GM23338 (cell line): ENCODE measurements around the gene SMIM7. TPM values are rescaled to one million over a fixed set of nuclear protein-coding genes. Genes with fewer than 3 reads are reported as not detected.
A peak's percentile ranks its signal among the peaks of the same experiment; 100 is the strongest.

ENCODE experiments used
- ATAC-seq: fragments of 200-7000 bp; cut with Tn5 transposase; 3 replicates; pipeline ENCODE4 v1.9.1; 2020
- DNase-seq: peaks from one replicate; pipeline ENCODE4 v3.0.0-alpha.2; 2015; ENCODE audit warnings: low spot score
- H2AFZ ChIP-seq: fragments of 200-600 bp; sonication (generic); 2 replicates; pipeline ENCODE4 v1.8.0; 2016; ENCODE audit warnings: antibody characterized with exemption, mild to moderate bottlenecking, moderate library complexity
- H3F3A ChIP-seq: fragments of 200-600 bp; sonication (generic); replicated peaks from 2 replicates; pipeline ENCODE4 v1.8.0; 2017; ENCODE audit warnings: antibody characterized with exemption, mixed run types, low read depth
- H3K27ac ChIP-seq: fragments of 200-600 bp; sonication (generic); 2 replicates; pipeline ENCODE4 v1.6.1; 2016; ENCODE audit warnings: low read depth
- H3K27me3 ChIP-seq: fragments of 200-600 bp; sonication (generic); 2 replicates; pipeline ENCODE4 v1.8.0; 2016; ENCODE audit warnings: mild to moderate bottlenecking, mixed run types, moderate library complexity; ENCODE audit not compliant: insufficient read depth
- H3K36me3 ChIP-seq: fragments of 200-600 bp; sonication (generic); 2 replicates; pipeline ENCODE4 v1.8.0; 2016; ENCODE audit warnings: mild to moderate bottlenecking; ENCODE audit not compliant: insufficient read depth
- H3K4me1 ChIP-seq: fragments of 200-600 bp; sonication (generic); 2 replicates; pipeline ENCODE4 v1.8.0; 2016; ENCODE audit warnings: mild to moderate bottlenecking, moderate library complexity; ENCODE audit not compliant: insufficient read depth
- H3K4me2 ChIP-seq: fragments of 200-600 bp; sonication (generic); 2 replicates; pipeline ENCODE4 v1.7.1; 2017; ENCODE audit warnings: mixed run types
- H3K4me3 ChIP-seq: fragments of 200-600 bp; sonication (generic); 2 replicates; pipeline ENCODE4 v1.6.1; 2016; ENCODE audit warnings: mixed run types
- H3K79me2 ChIP-seq: fragments of 200-600 bp; sonication (generic); replicated peaks from 2 replicates; pipeline ENCODE4 v1.8.0; 2017; ENCODE audit warnings: mild to moderate bottlenecking; ENCODE audit not compliant: insufficient read depth
- H3K9me2 ChIP-seq: fragments of 200-600 bp; sonication (generic); 2 replicates; pipeline ENCODE4 v1.8.0; 2017; ENCODE audit not compliant: insufficient read depth
- H4K20me1 ChIP-seq: fragments of 200-600 bp; sonication (generic); replicated peaks from 2 replicates; pipeline ENCODE4 v1.8.0; 2017; ENCODE audit warnings: mild to moderate bottlenecking; ENCODE audit not compliant: insufficient read depth
- H3K27ac Mint-ChIP-seq: 2 replicates; pipeline ENCODE4 v1.8.0; 2020; ENCODE audit warnings: inconsistent platforms, mild to moderate bottlenecking, moderate library complexity, mixed read lengths
- H3K27me3 Mint-ChIP-seq: 3 replicates; pipeline ENCODE4 v1.8.0; 2022; ENCODE audit warnings: low read depth, mild to moderate bottlenecking, moderate library complexity, mixed read lengths, inconsistent platforms; ENCODE audit not compliant: insufficient read depth, poor library complexity
- H3K36me3 Mint-ChIP-seq: 3 replicates; pipeline ENCODE4 v1.8.0; 2021; ENCODE audit warnings: low read depth, mild to moderate bottlenecking, inconsistent platforms, moderate library complexity, mixed read lengths
- H3K4me1 Mint-ChIP-seq: 3 replicates; pipeline ENCODE4 v1.8.0; 2020; ENCODE audit warnings: mild to moderate bottlenecking, inconsistent platforms, mixed read lengths
- H3K4me3 Mint-ChIP-seq: 3 replicates; pipeline ENCODE4 v1.8.0; 2021; ENCODE audit warnings: moderate library complexity, mild to moderate bottlenecking, inconsistent platforms, mixed read lengths
- H3K9me3 Mint-ChIP-seq: 3 replicates; pipeline ENCODE4 v1.8.0; 2020; ENCODE audit warnings: moderate library complexity, mild to moderate bottlenecking, inconsistent platforms, mixed read lengths
- CREB1 ChIP-seq: fragments of 250-450 bp; sonication (Bioruptor Pico); IDR thresholded peaks from 2 replicates; pipeline ENCODE4 v1.5.0; 2020; ENCODE audit warnings: low read depth, mild to moderate bottlenecking, moderate library complexity
- EZH2 ChIP-seq: fragments of 200-600 bp; sonication (generic); IDR thresholded peaks from one replicate; pipeline ENCODE4 v1.8.0; 2017; ENCODE audit warnings: antibody characterized with exemption, mild to moderate bottlenecking, low read depth; ENCODE audit not compliant: unreplicated experiment
- EZH2phosphoT487 ChIP-seq: fragments of 200-600 bp; sonication (generic); IDR thresholded peaks from one replicate; pipeline ENCODE4 v1.8.1; 2018; ENCODE audit warnings: antibody characterized with exemption; ENCODE audit not compliant: unreplicated experiment
- JUNB ChIP-seq: IDR thresholded peaks from one replicate; pipeline ENCODE4 v1.6.1; 2016; ENCODE audit warnings: antibody characterized with exemption; ENCODE audit not compliant: unreplicated experiment
- NANOG ChIP-seq: IDR thresholded peaks from 2 replicates; pipeline ENCODE4 v1.6.1; 2016; ENCODE audit warnings: antibody characterized with exemption, borderline replicate concordance
- POLR2AphosphoS5 ChIP-seq: IDR thresholded peaks from 2 replicates; pipeline ENCODE4 v1.6.1; 2016; ENCODE audit warnings: antibody characterized with exemption, low read depth
- STAT1 ChIP-seq: IDR thresholded peaks from one replicate; pipeline ENCODE4 v1.6.1; 2016; ENCODE audit warnings: antibody characterized with exemption; ENCODE audit not compliant: unreplicated experiment
- ZNF114 ChIP-seq: fragments of 250-450 bp; sonication (Bioruptor Pico); IDR thresholded peaks from 2 replicates; pipeline ENCODE4 v1.5.0; 2020; ENCODE audit warnings: mild to moderate bottlenecking, moderate library complexity
- polyA plus RNA-seq: library from polyadenylated mRNA; unstranded; fragments of >200 nt; fragmentation: Nextera tagmentation; extraction: Ambion mirVana; gene quantifications from 2 replicates; pipeline ENCODE4 v1.2.1, GENCODE V29; 2016
- total RNA-seq: library from RNA; depleted of rRNA; stranded (reverse); fragments of >200 nt; shearing (Covaris generic); gene quantifications from 2 replicates; pipeline ENCODE4 v1.2.3, GENCODE V29; 2014
- TF ChIP-seq, protein P1 (sequence below): fragments of 250-450 bp; sonication (Bioruptor Pico); IDR thresholded peaks from 2 replicates; pipeline ENCODE4 v1.5.0; 2020; ENCODE audit warnings: mild to moderate bottlenecking, moderate library complexity
- TF ChIP-seq, protein P2 (sequence below): IDR thresholded peaks from one replicate; pipeline ENCODE4 v1.6.1; 2018; ENCODE audit warnings: antibody characterized with exemption; ENCODE audit not compliant: unreplicated experiment
- TF ChIP-seq, protein P3 (sequence below): IDR thresholded peaks from 2 replicates; pipeline ENCODE4 v1.6.1; 2016; ENCODE audit warnings: antibody characterized with exemption

The SMIM7 gene
- total and polyA plus RNA-seq, 2 experiments from 2014 or later, result 81.7 to 84.5 TPM

DNA sequence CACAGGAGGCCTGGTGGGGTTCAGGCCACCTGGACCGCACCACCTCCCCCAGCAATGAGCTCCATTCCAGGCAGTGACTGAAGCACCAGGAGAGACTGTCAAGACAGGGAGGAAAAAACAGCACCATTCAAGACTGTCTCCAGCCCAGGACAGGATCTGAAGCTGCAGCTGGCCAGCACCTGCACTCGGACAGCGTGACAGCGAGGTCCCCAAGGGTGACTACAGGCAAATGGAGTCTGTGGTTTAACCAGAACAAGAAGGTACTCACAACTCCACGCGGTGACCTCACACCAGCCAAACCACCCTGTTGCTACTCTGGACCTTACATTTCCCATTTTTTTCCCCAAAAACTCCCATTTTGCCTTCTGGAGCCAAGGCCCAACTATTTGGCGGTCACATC lies 41.7 kb downstream of the SMIM7 start (continued):
- TF ChIP-seq, protein P1, sequence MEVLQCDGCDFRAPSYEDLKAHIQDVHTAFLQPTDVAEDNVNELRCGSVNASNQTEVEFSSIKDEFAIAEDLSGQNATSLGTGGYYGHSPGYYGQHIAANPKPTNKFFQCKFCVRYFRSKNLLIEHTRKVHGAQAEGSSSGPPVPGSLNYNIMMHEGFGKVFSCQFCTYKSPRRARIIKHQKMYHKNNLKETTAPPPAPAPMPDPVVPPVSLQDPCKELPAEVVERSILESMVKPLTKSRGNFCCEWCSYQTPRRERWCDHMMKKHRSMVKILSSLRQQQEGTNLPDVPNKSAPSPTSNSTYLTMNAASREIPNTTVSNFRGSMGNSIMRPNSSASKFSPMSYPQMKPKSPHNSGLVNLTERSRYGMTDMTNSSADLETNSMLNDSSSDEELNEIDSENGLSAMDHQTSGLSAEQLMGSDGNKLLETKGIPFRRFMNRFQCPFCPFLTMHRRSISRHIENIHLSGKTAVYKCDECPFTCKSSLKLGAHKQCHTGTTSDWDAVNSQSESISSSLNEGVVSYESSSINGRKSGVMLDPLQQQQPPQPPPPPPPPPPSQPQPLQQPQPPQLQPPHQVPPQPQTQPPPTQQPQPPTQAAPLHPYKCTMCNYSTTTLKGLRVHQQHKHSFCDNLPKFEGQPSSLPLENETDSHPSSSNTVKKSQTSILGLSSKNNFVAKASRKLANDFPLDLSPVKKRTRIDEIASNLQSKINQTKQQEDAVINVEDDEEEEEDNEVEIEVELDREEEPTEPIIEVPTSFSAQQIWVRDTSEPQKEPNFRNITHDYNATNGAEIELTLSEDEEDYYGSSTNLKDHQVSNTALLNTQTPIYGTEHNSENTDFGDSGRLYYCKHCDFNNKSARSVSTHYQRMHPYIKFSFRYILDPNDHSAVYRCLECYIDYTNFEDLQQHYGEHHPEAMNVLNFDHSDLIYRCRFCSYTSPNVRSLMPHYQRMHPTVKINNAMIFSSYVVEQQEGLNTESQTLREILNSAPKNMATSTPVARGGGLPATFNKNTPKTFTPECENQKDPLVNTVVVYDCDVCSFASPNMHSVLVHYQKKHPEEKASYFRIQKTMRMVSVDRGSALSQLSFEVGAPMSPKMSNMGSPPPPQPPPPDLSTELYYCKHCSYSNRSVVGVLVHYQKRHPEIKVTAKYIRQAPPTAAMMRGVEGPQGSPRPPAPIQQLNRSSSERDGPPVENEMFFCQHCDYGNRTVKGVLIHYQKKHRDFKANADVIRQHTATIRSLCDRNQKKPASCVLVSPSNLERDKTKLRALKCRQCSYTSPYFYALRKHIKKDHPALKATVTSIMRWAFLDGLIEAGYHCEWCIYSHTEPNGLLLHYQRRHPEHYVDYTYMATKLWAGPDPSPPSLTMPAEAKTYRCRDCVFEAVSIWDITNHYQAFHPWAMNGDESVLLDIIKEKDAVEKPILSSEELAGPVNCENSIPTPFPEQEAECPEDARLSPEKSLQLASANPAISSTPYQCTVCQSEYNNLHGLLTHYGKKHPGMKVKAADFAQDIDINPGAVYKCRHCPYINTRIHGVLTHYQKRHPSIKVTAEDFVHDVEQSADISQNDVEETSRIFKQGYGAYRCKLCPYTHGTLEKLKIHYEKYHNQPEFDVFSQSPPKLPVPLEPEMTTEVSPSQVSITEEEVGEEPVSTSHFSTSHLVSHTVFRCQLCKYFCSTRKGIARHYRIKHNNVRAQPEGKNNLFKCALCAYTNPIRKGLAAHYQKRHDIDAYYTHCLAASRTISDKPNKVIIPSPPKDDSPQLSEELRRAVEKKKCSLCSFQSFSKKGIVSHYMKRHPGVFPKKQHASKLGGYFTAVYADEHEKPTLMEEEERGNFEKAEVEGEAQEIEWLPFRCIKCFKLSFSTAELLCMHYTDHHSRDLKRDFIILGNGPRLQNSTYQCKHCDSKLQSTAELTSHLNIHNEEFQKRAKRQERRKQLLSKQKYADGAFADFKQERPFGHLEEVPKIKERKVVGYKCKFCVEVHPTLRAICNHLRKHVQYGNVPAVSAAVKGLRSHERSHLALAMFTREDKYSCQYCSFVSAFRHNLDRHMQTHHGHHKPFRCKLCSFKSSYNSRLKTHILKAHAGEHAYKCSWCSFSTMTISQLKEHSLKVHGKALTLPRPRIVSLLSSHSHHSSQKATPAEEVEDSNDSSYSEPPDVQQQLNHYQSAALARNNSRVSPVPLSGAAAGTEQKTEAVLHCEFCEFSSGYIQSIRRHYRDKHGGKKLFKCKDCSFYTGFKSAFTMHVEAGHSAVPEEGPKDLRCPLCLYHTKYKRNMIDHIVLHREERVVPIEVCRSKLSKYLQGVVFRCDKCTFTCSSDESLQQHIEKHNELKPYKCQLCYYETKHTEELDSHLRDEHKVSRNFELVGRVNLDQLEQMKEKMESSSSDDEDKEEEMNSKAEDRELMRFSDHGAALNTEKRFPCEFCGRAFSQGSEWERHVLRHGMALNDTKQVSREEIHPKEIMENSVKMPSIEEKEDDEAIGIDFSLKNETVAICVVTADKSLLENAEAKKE (CRISPR knock-in tag), result no peak
- no peak for TF ChIP-seq EZH2
- no peak for TF ChIP-seq STAT1
- no peak for TF ChIP-seq POLR2AphosphoS5
- TF ChIP-seq, protein P2, sequence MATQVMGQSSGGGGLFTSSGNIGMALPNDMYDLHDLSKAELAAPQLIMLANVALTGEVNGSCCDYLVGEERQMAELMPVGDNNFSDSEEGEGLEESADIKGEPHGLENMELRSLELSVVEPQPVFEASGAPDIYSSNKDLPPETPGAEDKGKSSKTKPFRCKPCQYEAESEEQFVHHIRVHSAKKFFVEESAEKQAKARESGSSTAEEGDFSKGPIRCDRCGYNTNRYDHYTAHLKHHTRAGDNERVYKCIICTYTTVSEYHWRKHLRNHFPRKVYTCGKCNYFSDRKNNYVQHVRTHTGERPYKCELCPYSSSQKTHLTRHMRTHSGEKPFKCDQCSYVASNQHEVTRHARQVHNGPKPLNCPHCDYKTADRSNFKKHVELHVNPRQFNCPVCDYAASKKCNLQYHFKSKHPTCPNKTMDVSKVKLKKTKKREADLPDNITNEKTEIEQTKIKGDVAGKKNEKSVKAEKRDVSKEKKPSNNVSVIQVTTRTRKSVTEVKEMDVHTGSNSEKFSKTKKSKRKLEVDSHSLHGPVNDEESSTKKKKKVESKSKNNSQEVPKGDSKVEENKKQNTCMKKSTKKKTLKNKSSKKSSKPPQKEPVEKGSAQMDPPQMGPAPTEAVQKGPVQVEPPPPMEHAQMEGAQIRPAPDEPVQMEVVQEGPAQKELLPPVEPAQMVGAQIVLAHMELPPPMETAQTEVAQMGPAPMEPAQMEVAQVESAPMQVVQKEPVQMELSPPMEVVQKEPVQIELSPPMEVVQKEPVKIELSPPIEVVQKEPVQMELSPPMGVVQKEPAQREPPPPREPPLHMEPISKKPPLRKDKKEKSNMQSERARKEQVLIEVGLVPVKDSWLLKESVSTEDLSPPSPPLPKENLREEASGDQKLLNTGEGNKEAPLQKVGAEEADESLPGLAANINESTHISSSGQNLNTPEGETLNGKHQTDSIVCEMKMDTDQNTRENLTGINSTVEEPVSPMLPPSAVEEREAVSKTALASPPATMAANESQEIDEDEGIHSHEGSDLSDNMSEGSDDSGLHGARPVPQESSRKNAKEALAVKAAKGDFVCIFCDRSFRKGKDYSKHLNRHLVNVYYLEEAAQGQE, result no peak

DNA sequence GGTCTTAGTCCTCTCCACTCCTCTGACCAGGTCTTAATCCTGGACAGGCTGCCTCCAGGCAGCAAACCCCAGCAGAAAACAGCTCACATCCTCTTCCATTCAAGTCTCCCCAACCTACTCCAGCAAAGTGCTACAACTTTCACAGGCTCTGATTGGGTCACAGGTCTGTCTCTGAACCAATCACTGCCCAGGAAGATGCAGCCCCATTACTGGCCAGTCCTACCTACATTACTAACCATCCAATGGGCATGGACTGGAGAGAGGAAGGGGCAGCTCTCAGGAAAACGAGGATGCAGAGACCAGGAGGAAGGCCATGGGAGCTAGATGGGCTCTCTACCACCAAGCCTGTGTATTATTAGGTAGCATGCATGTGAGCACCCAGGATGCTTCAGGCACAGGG lies 44.1 kb downstream of the SMIM7 start:
- peaks cover 56% of the 10 kb centered on the region for H4K20me1 ChIP-seq
- H3K36me3 ChIP-seq, result no peaks in the 10 kb centered on the region
- H3K9me2 ChIP-seq, result 0 out of 2 replicates have a peak, but pooled peaks cover 6% of the 10 kb centered on the region
- ATAC-seq (peak; percentile 78), DNase-seq (peak; percentile 44)
- peaks cover 8% of the 10 kb centered on the region for H3K27me3 Mint-ChIP-seq
- H3K27me3 ChIP-seq, result no peaks in the 10 kb centered on the region
- H3K4me1 ChIP-seq, result peaks cover 6% of the 10 kb centered on the region; the same call in 1 of the 2 replicates
- no peaks in the 10 kb centered on the region for H3K9me3 Mint-ChIP-seq
- no peak overlapping the region for H3K27ac ChIP-seq
- H3K4me2 ChIP-seq, result no peak overlapping the region
- no peaks in the 10 kb centered on the region; the same call in 2 of the 3 replicates for H3K36me3 Mint-ChIP-seq
- no peaks in the 10 kb centered on the region for H3F3A ChIP-seq
- H3K27ac Mint-ChIP-seq, result no peak overlapping the region; the same call in 1 of the 2 replicates
- H3K4me1 Mint-ChIP-seq, result peaks cover 41% of the 10 kb centered on the region
- H3K79me2 ChIP-seq, result peaks cover 100% of the 10 kb centered on the region
- H2AFZ ChIP-seq, result no peak overlapping the region
- no peak overlapping the region for H3K4me3 Mint-ChIP-seq
- no peak overlapping the region for H3K4me3 ChIP-seq
- TF ChIP-seq NANOG, result no peak
- TF ChIP-seq POLR2AphosphoS5, result no peak
- TF ChIP-seq, protein P3, sequence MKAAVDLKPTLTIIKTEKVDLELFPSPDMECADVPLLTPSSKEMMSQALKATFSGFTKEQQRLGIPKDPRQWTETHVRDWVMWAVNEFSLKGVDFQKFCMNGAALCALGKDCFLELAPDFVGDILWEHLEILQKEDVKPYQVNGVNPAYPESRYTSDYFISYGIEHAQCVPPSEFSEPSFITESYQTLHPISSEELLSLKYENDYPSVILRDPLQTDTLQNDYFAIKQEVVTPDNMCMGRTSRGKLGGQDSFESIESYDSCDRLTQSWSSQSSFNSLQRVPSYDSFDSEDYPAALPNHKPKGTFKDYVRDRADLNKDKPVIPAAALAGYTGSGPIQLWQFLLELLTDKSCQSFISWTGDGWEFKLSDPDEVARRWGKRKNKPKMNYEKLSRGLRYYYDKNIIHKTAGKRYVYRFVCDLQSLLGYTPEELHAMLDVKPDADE, result no peak
- no peak for TF ChIP-seq JUNB
- no peak for TF ChIP-seq ZNF114
- TF ChIP-seq, protein P2, result no peak
- TF ChIP-seq EZH2, result no peak
- TF ChIP-seq EZH2phosphoT487, result no peak
- TF ChIP-seq CREB1 (CRISPR knock-in tag), result no peak
